ENCODE measurements around the gene ELN. TPM values are rescaled to one million over a fixed set of nuclear protein-coding genes. Genes with fewer than 3 reads are reported as not detected.

ELN gene
- total RNA-seq, 4 donors from 2014 or later: 46.5 to 152 (median 108) TPM

DNA sequence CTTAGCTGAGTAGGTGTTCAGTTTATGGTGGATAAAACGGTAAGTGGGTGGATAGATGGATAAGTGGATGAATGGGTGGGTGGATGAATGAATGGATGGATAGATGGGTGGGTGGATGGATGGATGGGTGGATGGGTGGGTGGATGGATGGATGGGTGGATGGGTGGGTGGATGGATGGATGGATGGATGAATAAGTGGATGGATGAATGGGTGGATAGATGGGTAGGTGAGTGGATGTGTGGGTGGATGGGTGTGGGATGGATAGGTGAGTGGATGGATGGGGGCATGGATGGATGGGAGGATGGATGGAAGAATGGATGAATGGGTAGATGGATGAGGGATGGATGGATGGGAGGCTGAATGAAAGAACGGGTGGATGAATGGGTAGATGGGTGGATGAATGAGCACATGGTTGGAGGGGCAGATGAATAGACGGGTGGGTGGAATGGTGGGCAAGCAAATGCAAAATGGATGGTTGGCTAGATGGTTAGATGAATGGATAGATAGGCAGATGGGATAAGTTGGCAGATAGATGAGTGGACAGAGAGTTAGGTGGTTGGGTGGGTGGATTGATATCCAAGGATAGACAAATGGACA is 25.7 kb downstream of the ELN start:
- no peaks in the 10 kb centered on the region for H3K9me3 ChIP-seq
- no peak overlapping the region for H3K4me3 ChIP-seq
- no peaks in the 10 kb centered on the region for H3K27me3 ChIP-seq
- no peak for TF ChIP-seq CTCF (IDR thresholded peaks at IDR 0.05)
- no peak for TF ChIP-seq EP300 (IDR thresholded peaks at IDR 0.05)
- no peak for TF ChIP-seq POLR2A (IDR thresholded peaks at IDR 0.05)
- H3K27ac ChIP-seq: no peak overlapping the region
- H3K4me1 ChIP-seq: peaks cover 0 to 14% (median 0%) of the 10 kb centered on the region in 4 donors
- no peak for DNase-seq (ENCODE audit: low spot score in 2 of 2)
- 84 to 91% methylated on average over 3 of the region's 3 CpGs for WGBS, 2 donors
- peaks cover 0 to 100% (median 0%) of the 10 kb centered on the region in 3 donors for H3K36me3 ChIP-seq

DNA sequence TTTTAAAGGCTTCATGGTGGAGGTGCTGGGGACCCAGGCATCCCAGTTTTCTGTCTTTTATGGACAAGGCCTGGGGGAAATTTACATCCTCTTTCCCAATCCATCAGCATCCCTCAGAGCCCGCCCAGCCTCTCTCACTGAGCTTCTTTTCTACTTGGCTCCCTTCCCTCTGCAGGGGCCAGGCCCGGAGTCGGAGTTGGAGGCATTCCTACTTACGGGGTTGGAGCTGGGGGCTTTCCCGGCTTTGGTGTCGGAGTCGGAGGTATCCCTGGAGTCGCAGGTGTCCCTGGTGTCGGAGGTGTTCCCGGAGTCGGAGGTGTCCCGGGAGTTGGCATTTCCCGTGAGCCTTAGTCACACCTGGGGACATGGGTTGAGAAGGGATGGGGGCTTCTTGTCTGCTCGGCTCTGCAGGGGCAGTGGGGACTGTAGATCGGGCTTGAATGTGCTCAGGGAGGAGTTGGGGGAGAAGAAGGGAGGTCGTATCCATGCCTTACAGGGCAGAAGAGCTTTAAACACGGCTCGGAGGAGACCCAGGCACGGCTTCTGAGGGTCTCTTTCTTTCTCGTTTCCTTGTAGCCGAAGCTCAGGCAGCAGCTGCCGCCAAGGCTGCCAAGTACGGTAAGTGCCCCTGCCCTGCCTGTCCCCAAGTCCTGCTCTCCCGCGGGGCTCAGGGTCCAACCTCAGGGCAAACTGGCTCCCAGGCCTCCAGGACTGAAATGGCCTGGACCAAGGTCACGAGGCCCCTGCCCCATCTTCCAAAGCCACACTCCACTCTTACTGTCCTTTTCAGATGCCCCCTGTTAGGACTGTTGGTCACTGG is 28.3 kb downstream of the ELN start:
- H3K27ac ChIP-seq: no peak overlapping the region

GRCh38 chr7:74057216-74057925 is 29.4 kb downstream of the ELN start:
- DNase-seq (ENCODE audit: low spot score in 2 of 2): no peak
- Histone ChIP-seq H3K36me3 (peaks cover 0 to 85% (median 0%) of the 10 kb centered on the region in 3 donors), H3K9me3 (no peaks in the 10 kb centered on the region), H3K4me3 (no peak overlapping the region), H3K27ac (no peak overlapping the region), H3K27me3 (no peaks in the 10 kb centered on the region), H3K4me1 (peaks cover 0 to 25% (median 4%) of the 10 kb centered on the region in 4 donors)
- TF ChIP-seq POLR2A (IDR thresholded peaks at IDR 0.05) (no peak), EP300 (IDR thresholded peaks at IDR 0.05) (no peak), CTCF (IDR thresholded peaks at IDR 0.05) (no peak)
- WGBS, 2 donors: 77 to 82% methylated on average over 11 of the region's 11 CpGs

More for the DNA sequence above, 28.3 kb downstream of the ELN start:
- Histone ChIP-seq H3K4me3 (no peak overlapping the region), H3K9me3 (no peaks in the 10 kb centered on the region), H3K4me1 (peaks cover 0 to 20% (median under 1%) of the 10 kb centered on the region in 4 donors), H3K27me3 (no peaks in the 10 kb centered on the region), H3K36me3 (peaks cover 0 to 96% (median 0%) of the 10 kb centered on the region in 3 donors)
- WGBS, 2 donors: 77 to 79% methylated on average over 26 of the region's 26 CpGs
- no peak for TF ChIP-seq EP300 (IDR thresholded peaks at IDR 0.05)
- no peak for TF ChIP-seq POLR2A (IDR thresholded peaks at IDR 0.05)
- no peak for TF ChIP-seq CTCF (IDR thresholded peaks at IDR 0.05)
- DNase-seq (ENCODE audit: low spot score in 2 of 2): no peak

- Histone ChIP-seq H3K36me3 (peaks cover 0 to 81% (median 0%) of the 10 kb centered on the region in 3 donors), H3K4me1 (peaks cover 0 to 29% (median 4%) of the 10 kb centered on the region in 4 donors), H3K27ac (no peak overlapping the region), H3K4me3 (no peak overlapping the region), H3K9me3 (no peaks in the 10 kb centered on the region), H3K27me3 (no peaks in the 10 kb centered on the region)
- 81 to 86% methylated on average over 1 of the region's 1 CpG for WGBS, 2 donors
- DNase-seq (ENCODE audit: low spot score in 2 of 2): no peak
- TF ChIP-seq EP300 (IDR thresholded peaks at IDR 0.05) (no peak), CTCF (IDR thresholded peaks at IDR 0.05) (no peak), POLR2A (IDR thresholded peaks at IDR 0.05) (no peak)
These were observed 30.0 kb downstream of the ELN start for GRCh38 chr7:74057987-74058386.
